T-helper 9 cell (primary cell): ENCODE results near the gene MEGF11.

ENCODE experiments used
- DNase-seq: peaks from one replicate; pipeline ENCODE4 v3.0.0-alpha.2; 2020

The MEGF11 gene

GRCh38 chr15:65929573-65929972 lies 324.0 kb downstream of the MEGF11 start:
- no peak for DNase-seq

- DNase-seq = no peak
Observed at GRCh38 chr15:65927545-65927944, 326.0 kb downstream of the MEGF11 start.

- no peak for DNase-seq
Observed at GRCh38 chr15:65926899-65927298, 326.7 kb downstream of the MEGF11 start.

GRCh38 chr15:65926459-65926858 lies 327.1 kb downstream of the MEGF11 start:
- no peak for DNase-seq

GRCh38 chr15:65925338-65925737 lies 328.2 kb downstream of the MEGF11 start:
- no peak for DNase-seq

- no peak for DNase-seq
Observed at GRCh38 chr15:65924004-65924403, 329.5 kb downstream of the MEGF11 start.

GRCh38 chr15:65923264-65923663 lies 330.3 kb downstream of the MEGF11 start:
- DNase-seq = no peak

GRCh38 chr15:65922621-65923020 lies 330.9 kb downstream of the MEGF11 start:
- DNase-seq = no peak

GRCh38 chr15:65921780-65922179 lies 331.8 kb downstream of the MEGF11 start:
- DNase-seq = no peak

GRCh38 chr15:65920825-65921309 lies 332.7 kb downstream of the MEGF11 start:
- DNase-seq = no peak

GRCh38 chr15:65920121-65920520 lies 333.4 kb downstream of the MEGF11 start:
- DNase-seq = no peak

- DNase-seq = no peak
Observed at GRCh38 chr15:65919353-65919752, 334.2 kb downstream of the MEGF11 start.

- DNase-seq = no peak
Observed at GRCh38 chr15:65918945-65919344, 334.6 kb downstream of the MEGF11 start.

- DNase-seq = no peak
Observed at GRCh38 chr15:65918357-65918920, 335.1 kb downstream of the MEGF11 start.

- DNase-seq = no peak
Observed at GRCh38 chr15:65917936-65918335, 335.6 kb downstream of the MEGF11 start.

GRCh38 chr15:65917407-65917756 lies 336.2 kb downstream of the MEGF11 start:
- no peak for DNase-seq

GRCh38 chr15:65916664-65917406 lies 336.7 kb downstream of the MEGF11 start:
- DNase-seq = no peak

GRCh38 chr15:65916041-65916663 lies 337.4 kb downstream of the MEGF11 start:
- no peak for DNase-seq

- DNase-seq = no peak
Observed at GRCh38 chr15:65914981-65915925, 338.3 kb downstream of the MEGF11 start.

GRCh38 chr15:65914386-65914785 lies 339.2 kb downstream of the MEGF11 start:
- no peak for DNase-seq

- DNase-seq = no peak
Observed at GRCh38 chr15:65913631-65914199, 339.8 kb downstream of the MEGF11 start.

- no peak for DNase-seq
Observed at GRCh38 chr15:65912235-65912634, 341.3 kb downstream of the MEGF11 start.

GRCh38 chr15:65910341-65910740 lies 343.2 kb downstream of the MEGF11 start:
- no peak for DNase-seq
